Progenitor cell of endocrine pancreas (in vitro differentiated cells): ENCODE results near the gene SMPD3. TPM values are rescaled to one million over a fixed set of nuclear protein-coding genes. Genes with fewer than 3 reads are reported as not detected.

Experiments
- DNase-seq: peaks from one replicate; pipeline ENCODE4 v3.0.0; 2021; ENCODE audit warnings: low spot score; ENCODE audit not compliant: unreplicated experiment
- H3K27ac Mint-ChIP-seq: 2 replicates; pipeline ENCODE4 v1.8.0; 2021; ENCODE audit warnings: mild to moderate bottlenecking, moderate library complexity, mixed read lengths
- H3K27me3 Mint-ChIP-seq: 2 replicates; pipeline ENCODE4 v1.8.0; 2021; ENCODE audit warnings: mixed read lengths
- H3K36me3 Mint-ChIP-seq: 2 replicates; pipeline ENCODE4 v1.8.0; 2022; ENCODE audit warnings: mixed read lengths; ENCODE audit not compliant: insufficient read depth
- H3K4me1 Mint-ChIP-seq: 2 replicates; pipeline ENCODE4 v1.8.0; 2021; ENCODE audit warnings: low read depth, mixed read lengths
- H3K4me3 Mint-ChIP-seq: 2 replicates; pipeline ENCODE4 v1.8.0; 2021; ENCODE audit warnings: low read depth, mild to moderate bottlenecking, moderate library complexity, mixed read lengths
- H3K9me3 Mint-ChIP-seq: 2 replicates; pipeline ENCODE4 v1.8.0; 2021; ENCODE audit warnings: low read depth, mixed read lengths
- total RNA-seq: library from RNA; stranded (reverse); gene quantifications from 2 replicates; pipeline ENCODE4 v1.2.1, GENCODE V29; 2021
- TF ChIP-seq, protein P1 (sequence below): fragments of 200-600 bp; sonication (generic); IDR thresholded peaks from one replicate; pipeline ENCODE4 v1.5.0; 2021; ENCODE audit warnings: antibody characterized with exemption, mild to moderate bottlenecking; ENCODE audit not compliant: unreplicated experiment

Gene SMPD3
- total RNA-seq, 1 donor from 2014 or later: 1.7 TPM

DNA sequence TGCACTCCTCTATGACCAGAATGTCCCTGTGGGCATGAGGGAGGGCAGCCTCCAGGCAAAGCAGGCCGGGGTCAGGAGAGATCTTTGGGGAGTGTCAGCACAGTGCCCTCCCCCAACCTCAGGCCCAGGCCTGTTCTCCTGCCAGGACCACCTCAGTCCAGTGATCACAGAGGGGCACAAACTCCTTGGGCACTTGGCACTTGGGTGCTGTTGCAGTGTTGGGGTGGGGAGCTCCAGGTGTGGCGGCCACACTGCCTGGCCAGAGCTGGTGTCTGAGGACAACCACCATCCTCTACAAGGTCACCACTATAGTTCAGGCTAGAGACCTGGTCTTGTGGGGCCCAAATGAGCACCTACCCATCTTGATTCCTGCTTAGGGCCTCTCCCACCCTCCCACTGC, 37.2 kb downstream of the SMPD3 start:
- no peak overlapping the region for H3K27ac Mint-ChIP-seq
- peaks cover 8% of the 10 kb centered on the region for H3K27me3 Mint-ChIP-seq
- DNase-seq: no peak
- TF ChIP-seq, protein P1, sequence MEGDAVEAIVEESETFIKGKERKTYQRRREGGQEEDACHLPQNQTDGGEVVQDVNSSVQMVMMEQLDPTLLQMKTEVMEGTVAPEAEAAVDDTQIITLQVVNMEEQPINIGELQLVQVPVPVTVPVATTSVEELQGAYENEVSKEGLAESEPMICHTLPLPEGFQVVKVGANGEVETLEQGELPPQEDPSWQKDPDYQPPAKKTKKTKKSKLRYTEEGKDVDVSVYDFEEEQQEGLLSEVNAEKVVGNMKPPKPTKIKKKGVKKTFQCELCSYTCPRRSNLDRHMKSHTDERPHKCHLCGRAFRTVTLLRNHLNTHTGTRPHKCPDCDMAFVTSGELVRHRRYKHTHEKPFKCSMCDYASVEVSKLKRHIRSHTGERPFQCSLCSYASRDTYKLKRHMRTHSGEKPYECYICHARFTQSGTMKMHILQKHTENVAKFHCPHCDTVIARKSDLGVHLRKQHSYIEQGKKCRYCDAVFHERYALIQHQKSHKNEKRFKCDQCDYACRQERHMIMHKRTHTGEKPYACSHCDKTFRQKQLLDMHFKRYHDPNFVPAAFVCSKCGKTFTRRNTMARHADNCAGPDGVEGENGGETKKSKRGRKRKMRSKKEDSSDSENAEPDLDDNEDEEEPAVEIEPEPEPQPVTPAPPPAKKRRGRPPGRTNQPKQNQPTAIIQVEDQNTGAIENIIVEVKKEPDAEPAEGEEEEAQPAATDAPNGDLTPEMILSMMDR: no peak
- no peaks in the 10 kb centered on the region for H3K9me3 Mint-ChIP-seq
- peaks cover 11% of the 10 kb centered on the region for H3K4me1 Mint-ChIP-seq
- H3K36me3 Mint-ChIP-seq: no peaks in the 10 kb centered on the region
- no peak overlapping the region for H3K4me3 Mint-ChIP-seq

DNA sequence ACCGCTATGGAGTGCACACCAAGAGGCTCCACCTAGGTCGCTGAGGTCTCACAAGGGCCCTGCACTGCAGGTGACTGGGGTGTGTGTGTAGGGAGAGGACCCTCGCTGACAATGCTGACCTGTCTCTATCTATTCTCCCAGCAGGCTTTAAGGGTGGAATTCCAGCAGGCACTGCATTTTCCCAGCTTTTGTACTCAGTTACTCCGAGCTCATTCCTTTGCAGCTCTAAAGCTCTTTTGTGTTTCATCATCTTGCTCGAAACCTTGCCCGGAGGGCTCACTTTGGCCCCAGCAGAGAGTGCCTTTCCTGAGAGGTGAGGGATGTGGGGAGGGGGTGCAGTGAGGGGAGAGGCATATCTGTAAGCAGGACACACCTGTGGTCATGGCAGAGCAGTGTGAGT, 39.3 kb downstream of the SMPD3 start:
- no peaks in the 10 kb centered on the region for H3K9me3 Mint-ChIP-seq
- DNase-seq: no peak
- H3K27me3 Mint-ChIP-seq: peaks cover 8% of the 10 kb centered on the region
- TF ChIP-seq, protein P1: no peak
- H3K36me3 Mint-ChIP-seq: no peaks in the 10 kb centered on the region
- H3K4me3 Mint-ChIP-seq: no peak overlapping the region
- H3K27ac Mint-ChIP-seq: no peak overlapping the region
- peaks cover 6% of the 10 kb centered on the region for H3K4me1 Mint-ChIP-seq

DNA sequence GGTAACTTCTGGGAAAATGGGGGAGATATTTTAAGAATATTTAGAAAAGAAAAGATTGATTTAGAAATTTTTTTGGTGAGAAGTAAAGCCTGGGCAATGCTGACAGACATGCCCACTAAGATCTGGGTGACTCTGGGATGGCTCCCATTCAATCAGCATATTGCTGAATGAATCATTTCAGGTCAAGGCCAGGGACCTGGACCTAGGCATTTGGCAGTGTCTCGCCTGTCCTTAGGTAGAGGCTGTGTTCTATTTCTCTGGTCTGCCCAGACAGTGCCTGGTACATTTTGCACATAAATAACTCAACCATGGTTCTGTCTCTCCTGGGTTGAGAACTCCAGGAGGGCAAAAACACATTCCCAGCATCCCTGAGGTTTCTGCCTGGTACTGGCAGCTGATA, 39.9 kb downstream of the SMPD3 start:
- Mint-ChIP-seq H3K9me3 (no peaks in the 10 kb centered on the region), H3K27ac (no peak overlapping the region), H3K27me3 (peaks cover 8% of the 10 kb centered on the region), H3K4me3 (no peak overlapping the region), H3K36me3 (no peaks in the 10 kb centered on the region), H3K4me1 (peaks cover 6% of the 10 kb centered on the region)
- TF ChIP-seq, protein P1: no peak
- no peak for DNase-seq

DNA sequence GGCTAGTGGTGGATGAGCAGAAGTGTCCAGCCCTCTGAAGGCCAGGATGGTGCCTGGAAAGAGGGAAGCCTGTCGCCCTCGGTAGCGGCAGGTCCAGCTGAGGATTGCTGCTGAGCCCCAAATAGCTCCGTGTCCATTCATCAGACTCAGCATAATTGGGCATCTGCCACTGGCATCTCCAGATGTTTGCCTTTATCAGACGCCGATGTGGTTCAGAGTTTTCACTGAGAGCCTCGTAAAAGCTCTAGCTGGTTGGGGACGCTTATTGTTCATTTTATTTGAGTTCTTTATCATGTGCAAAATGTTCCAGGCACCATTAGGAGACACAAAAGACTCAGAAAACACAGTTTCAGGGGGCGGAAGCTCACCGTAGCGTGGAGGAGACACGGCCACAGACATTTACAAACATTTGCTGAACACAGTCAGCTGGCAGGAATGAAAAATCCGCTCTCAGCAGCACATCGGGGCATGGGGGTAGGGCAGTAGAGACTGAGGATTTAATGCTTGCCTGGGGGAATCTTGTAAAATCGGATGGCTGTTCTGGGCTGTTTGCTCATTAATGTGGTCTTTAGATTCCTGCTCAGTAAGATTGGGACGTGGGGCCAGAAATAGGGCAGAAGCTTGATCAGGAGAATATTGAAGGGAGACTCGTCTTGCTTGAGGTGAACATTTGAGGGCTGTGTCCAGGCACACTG, 41.7 kb downstream of the SMPD3 start:
- TF ChIP-seq, protein P1: no peak
- no peaks in the 10 kb centered on the region for H3K9me3 Mint-ChIP-seq
- peak overlapping the region; percentile 18 for H3K27ac Mint-ChIP-seq
- no peaks in the 10 kb centered on the region for H3K36me3 Mint-ChIP-seq
- H3K4me1 Mint-ChIP-seq: peaks cover 6% of the 10 kb centered on the region
- peak overlapping the region; percentile 40 for H3K4me3 Mint-ChIP-seq
- peaks cover 10% of the 10 kb centered on the region for H3K27me3 Mint-ChIP-seq
- no peak for DNase-seq

DNA sequence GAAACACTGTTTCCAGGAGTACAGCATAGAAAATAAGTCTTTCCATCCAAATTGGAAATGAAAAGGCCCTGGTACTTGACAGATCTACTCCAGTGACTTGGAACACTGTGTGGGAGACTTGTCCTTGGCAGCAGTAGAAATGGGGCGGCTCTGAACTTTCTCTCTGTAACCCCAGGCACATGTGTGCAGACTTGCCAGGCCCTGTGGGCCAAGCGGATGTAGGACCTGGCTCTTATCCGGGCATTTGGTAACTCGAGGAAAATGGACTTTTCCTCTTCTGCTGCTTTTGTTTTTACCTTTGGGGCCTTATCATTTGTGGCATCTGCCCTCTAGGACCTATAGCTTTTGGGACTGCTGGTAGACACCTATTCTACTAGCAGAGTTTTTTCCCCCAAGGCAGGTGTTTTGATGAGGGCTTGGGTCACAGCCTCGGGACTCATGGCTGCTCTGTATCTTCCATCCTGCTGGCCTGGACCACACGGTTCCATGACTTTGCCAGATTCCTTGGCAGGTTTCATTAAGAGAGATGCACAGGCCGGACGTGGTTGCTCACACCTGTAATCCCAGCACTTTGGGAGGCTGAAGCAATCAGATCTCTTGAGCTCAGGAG, 43.5 kb downstream of the SMPD3 start:
- H3K36me3 Mint-ChIP-seq: no peaks in the 10 kb centered on the region
- H3K4me3 Mint-ChIP-seq: no peak overlapping the region
- peaks cover 7% of the 10 kb centered on the region for H3K27me3 Mint-ChIP-seq
- no peak for DNase-seq
- H3K4me1 Mint-ChIP-seq: peaks cover 6% of the 10 kb centered on the region
- TF ChIP-seq, protein P1: no peak
- no peaks in the 10 kb centered on the region for H3K9me3 Mint-ChIP-seq
- no peak overlapping the region for H3K27ac Mint-ChIP-seq
